ENCODE measurements around the gene PHF8.

- TF ChIP-seq CTCF (conservative IDR thresholded peaks at IDR 0.05 in 1 of 2, IDR thresholded peaks at IDR 0.05 in 1 of 2; ENCODE audit: extremely low read depth in 1 of 2, insufficient read depth in 1 of 2, low read depth in 1 of 2, low read length in 2 of 2) = no peak
- TF ChIP-seq EZH2 (IDR thresholded peaks at IDR 0.05; ENCODE audit: borderline replicate concordance, low read length) = no peak
These were observed 41.4 kb upstream of the PHF8 start for GRCh38 chrX:54085666-54086065.
